HG03342 (cell line): ENCODE results near the gene FBXW8.

Experiments used
- ATAC-seq: cut with Tn5 transposase; IDR thresholded peaks from one replicate; pipeline ENCODE4 v1.9.1; 2021; ENCODE audit warnings: mild to moderate bottlenecking, moderate library complexity; ENCODE audit not compliant: unreplicated experiment

FBXW8 gene

DNA sequence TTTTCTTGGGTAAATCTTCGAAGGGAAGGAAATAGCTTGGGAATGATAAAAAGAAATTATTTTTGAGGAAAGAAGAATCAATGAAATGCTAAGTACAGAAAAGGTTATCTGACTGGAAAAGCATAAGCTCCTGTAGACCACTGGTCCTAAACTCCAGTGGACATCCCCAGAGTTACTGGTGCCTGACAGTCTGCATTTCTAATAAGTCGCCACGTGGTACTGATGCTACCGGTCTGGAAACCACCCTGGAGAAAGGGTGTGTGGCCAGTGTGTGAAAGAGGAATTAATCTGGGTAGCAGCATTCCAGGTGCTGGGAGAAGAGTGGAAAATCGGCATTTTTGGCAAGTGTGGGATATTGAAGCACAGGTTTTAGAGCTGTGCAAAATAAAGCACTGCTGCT is 73.3 kb downstream of the FBXW8 start:
- ATAC-seq: no peak

DNA sequence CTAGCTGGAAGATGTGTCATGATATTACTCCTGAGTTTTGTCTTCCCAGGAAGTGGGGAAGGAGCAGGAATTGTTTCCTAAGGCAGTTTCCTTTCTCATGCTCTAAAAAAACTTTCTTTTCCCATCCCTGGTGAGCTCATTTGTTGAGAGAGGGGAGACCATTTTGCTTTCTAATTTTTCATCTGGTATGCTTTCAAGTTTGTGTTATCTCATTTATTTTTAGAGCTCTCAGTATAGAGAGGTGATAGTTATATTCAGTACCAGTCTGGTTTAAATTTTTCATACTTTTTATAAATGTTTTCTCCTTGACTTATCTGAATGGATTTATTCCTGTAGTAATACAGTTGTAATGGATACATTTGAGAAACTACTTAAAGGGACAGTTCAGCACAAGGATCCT is 79.6 kb downstream of the FBXW8 start:
- ATAC-seq: no peak

- ATAC-seq: no peak
Observed at GRCh38 chr12:116990971-116991966, 80.5 kb downstream of the FBXW8 start.

GRCh38 chr12:116996093-116996492 is 85.3 kb downstream of the FBXW8 start:
- ATAC-seq: no peak

DNA sequence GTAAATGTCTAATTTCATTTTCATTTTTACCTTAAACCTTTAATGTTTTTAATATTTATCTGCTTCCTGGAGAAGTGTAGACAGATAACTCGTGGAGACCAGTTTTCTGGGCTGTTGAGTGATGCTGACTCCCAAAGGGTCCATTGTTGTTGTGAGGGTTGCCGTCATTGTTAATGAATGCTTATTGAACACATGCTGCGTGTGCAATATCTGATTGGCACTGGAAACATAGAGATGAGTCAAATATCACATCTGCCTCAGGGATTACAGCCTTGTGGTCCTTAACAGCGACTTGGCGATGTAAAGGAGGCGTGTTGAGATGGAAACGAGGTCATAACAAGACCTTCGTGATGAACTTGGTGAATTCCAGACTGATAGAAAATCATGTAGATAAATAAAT is 85.9 kb downstream of the FBXW8 start:
- no peak for ATAC-seq

- no peak for ATAC-seq
Observed at GRCh38 chr12:116999066-116999465, 88.3 kb downstream of the FBXW8 start.

- ATAC-seq: no peak
Observed at GRCh38 chr12:117000316-117000715, 89.6 kb downstream of the FBXW8 start.

DNA sequence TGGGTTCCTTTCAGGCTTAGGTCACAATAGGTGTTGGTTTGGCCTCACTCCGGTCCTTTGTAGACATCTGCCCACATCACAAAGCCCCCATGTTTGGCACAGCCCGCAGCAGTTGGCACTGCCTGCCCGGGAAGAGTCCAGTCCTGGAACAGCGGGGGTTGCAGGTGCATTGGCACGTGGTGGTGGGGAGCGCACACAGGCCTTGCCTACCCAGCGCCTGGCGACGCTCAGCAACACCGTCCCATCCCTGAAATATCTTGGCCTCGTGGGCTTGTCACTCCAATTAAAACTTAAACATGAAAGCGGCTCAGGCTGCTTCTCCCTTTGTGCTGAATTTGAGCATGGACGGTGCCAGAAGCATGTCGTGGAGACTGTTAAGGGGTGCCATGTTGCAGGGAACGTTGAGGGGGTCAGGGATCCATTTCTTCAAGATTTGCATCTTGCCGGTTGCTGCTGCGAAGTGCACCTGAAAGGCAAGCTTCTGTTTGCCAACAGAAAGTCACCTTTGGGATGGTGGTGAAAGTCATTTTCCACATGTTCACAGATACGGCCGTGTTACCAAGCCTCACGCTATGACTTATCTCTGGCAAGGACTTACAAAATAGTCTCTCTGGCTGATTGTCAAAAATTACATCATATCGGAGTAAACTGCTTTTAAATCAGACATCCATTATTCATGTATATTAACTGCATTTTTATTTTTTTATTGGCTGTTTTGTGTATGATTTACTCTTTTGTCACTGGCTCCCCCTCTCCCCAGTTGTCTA is 91.5 kb downstream of the FBXW8 start:
- no peak for ATAC-seq

DNA sequence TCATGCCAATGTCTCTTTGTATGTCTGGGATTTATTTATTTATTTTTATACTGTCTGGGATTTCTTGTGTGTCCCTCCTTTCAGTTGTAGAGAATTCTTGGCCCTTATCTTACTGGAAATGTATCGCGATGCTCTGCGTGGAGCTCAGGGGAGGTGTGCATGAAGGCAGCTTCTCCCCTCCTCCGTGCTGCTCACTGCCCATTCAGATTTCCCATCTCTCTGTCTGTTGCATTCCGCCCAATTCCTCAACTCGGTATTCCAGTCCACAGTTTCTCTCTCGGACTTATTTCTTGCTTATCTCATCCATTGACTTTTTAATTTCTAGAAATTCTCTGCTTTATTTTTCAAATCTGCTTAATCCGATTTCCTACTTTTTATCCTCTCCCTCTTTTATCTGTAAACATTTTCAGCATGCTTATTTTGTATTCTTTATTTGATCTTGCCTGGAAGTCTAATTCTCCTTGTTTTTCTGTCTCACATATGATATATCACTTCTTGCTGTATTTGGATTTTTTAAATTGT is 93.2 kb downstream of the FBXW8 start:
- no peak for ATAC-seq

- ATAC-seq: no peak
Observed at GRCh38 chr12:117005417-117006046, 94.8 kb downstream of the FBXW8 start.

DNA sequence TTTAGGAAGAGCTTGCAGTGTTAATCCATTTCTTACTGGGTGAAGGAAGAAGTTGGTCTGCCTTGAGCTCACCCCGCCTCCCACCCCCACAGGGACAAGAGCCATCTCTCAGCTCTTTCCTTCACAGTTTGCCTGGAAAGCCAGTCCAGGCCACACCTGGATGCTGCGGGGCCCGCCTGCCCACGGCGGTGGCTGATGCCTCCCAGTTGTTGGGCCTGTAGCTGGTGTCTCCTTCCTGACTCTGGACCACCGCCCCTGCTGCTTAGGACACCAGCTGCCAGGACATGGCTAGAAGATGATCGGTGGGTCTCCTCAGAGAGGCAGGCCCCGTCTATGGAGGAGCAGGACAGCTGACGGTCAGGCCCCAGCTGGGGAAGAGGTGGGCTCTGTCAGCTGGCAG is 95.6 kb downstream of the FBXW8 start:
- no peak for ATAC-seq

DNA sequence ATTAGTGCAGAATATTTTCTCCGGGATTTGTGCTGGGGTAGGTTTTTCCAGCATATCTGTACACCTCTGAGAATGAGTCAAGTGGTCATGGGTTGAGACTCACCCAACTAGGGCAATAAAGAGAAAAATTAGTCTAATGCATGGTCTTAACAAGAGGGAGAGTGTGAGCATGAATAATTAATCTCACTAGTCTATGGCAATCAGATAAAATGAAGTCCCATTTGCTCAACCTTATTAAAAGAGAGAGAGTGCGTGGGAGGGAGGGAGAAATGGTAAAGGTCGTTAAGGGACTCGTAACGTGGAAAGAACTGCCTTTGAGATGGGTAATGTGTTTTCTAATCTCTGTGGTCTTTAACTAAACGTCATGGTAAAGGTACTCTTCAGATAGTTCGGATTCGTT is 96.8 kb downstream of the FBXW8 start:
- ATAC-seq: no peak

- ATAC-seq: no peak
Observed at GRCh38 chr12:117009759-117010158, 99.0 kb downstream of the FBXW8 start.

DNA sequence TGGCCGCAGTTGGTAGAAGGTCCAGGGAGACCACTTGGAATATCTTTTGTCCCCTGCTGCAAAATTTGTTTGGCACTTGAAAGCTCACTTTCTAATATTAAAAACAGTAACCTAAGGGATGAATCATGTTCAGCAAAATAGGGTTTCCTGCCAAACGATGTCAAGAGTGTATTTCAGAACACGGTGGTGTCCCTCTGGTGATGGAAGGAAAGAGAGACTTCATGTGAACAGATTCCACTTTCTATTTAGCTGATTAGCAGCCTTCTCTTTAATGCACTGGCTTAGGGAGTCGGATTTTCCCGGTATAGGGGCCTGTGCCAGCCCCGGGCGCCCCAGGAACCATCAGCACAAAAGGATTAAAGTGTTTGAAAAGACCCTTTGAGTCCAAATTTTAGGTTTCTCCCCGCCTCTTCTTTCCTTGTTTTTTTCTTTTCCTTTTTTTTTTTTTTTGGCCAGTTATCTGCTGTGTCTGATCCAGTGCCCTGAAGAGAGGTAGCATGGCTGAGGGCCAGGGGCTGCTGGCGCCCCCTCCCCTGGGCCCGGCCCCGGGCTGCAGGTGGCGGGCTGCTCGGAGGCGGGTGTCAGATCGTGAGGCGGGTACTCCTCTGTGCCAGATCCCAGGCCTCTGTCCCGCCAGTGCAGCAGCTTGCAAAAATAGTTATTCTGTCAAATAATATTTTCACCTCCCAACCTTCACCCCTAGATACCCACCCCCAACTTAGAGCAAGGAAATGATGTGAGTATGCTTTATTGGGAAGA is 100.1 kb downstream of the FBXW8 start:
- ATAC-seq: no peak

DNA sequence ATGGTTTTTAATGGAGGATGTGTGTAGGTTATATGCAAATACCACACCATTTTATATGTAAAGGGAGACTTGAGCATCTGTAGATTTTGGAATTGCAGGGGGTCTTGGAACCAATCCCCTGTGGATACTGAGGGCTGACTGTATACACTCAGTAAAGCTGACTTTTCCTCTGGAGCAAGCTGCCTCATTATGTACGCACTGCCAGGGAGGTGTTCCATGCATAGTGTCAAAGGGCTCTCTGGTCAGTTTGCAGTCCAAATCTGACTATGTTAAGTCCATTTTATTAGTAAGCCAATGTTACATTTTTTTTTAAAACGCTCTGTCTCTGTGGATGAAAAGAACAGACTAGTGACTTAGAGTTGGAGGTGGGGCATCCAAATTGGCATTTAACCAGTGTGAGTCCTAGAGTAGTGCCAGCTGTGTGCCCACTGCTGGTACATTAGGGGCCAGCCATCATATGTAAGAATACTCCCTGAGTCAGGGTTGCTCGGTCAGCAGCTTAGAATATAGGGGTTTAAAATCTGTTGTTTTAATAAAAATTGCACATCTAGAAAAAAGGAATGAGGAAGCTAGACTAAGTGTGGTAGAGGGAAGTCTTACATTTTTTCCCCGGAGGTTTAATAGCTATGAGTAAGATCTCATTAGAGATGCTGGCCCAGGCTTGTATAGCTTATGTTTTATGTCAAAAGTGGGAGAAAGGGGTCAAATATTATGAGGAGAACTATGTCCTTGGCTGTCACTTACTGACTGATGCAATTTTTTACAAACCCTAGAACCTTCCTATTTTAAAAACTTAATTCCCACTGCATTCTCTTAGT is 101.4 kb downstream of the FBXW8 start:
- ATAC-seq: no peak

- no peak for ATAC-seq
Observed at GRCh38 chr12:117013726-117014125, 103.0 kb downstream of the FBXW8 start.

GRCh38 chr12:117014342-117014887 is 103.7 kb downstream of the FBXW8 start:
- ATAC-seq: no peak

- ATAC-seq: no peak
Observed at GRCh38 chr12:117015811-117016210, 105.1 kb downstream of the FBXW8 start.

DNA sequence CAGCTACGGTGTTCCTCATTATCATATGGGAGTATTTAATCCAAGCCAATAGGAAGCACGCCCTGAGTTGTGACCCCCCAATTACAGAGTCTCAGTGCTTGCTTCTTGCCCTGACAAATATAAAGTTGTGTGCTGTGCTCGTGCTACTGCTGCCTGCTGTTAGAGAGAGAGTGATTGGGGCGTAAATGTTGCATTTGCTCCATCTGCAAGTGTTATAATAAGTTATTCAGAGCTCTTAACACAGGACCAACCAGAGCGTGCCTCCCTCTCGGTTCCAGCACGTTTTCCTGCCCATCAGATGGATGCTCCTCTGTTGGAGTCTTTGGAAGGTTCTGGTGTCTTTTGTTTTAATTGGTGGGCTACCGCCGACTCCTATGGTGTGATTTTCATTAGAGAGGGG is 107.1 kb downstream of the FBXW8 start:
- no peak for ATAC-seq
